Measurements from ENCODE around the gene SSTR1.

SSTR1 gene

DNA sequence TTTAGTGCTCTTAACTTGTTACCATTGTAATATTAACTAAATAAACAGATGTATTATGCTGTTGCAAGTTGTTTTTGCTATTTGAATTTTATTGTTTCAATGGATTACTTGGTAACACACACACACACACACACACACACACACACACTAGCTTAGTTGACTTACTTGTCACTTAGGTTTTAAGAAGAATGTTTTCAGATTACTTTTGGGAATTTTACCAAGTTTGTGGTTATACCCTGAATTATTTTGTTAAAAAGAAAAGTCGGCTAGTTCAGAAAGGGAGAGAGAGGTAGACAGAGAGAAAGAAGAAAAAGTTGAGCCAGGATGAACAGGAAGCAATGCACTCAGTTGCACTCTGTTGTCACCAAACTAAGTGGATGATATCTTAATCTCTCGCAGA lies 5.3 kb downstream of the SSTR1 start:
- Histone ChIP-seq H3K27me3 (ENCODE audit: control insufficient read depth, insufficient read depth, low read length) (peaks cover 12% of the 10 kb centered on the region), H3K9ac (no peak overlapping the region), H3K4me2 (ENCODE audit: low read length) (no peak overlapping the region), H3K36me3 (ENCODE audit: control insufficient read depth, insufficient read depth, low read length) (no peaks in the 10 kb centered on the region), H2AFZ (no peak overlapping the region), H3K9me3 (ENCODE audit: control insufficient read depth, low read length) (no peaks in the 10 kb centered on the region), H3K27ac (no peak overlapping the region), H3K79me2 (no peaks in the 10 kb centered on the region), H3K4me3 (ENCODE audit: low read depth, low read length) (no peak overlapping the region), H3K4me1 (no peaks in the 10 kb centered on the region)
- TF ChIP-seq, protein P1, sequence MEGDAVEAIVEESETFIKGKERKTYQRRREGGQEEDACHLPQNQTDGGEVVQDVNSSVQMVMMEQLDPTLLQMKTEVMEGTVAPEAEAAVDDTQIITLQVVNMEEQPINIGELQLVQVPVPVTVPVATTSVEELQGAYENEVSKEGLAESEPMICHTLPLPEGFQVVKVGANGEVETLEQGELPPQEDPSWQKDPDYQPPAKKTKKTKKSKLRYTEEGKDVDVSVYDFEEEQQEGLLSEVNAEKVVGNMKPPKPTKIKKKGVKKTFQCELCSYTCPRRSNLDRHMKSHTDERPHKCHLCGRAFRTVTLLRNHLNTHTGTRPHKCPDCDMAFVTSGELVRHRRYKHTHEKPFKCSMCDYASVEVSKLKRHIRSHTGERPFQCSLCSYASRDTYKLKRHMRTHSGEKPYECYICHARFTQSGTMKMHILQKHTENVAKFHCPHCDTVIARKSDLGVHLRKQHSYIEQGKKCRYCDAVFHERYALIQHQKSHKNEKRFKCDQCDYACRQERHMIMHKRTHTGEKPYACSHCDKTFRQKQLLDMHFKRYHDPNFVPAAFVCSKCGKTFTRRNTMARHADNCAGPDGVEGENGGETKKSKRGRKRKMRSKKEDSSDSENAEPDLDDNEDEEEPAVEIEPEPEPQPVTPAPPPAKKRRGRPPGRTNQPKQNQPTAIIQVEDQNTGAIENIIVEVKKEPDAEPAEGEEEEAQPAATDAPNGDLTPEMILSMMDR (IDR thresholded peaks at IDR 0.05), result no peak

DNA sequence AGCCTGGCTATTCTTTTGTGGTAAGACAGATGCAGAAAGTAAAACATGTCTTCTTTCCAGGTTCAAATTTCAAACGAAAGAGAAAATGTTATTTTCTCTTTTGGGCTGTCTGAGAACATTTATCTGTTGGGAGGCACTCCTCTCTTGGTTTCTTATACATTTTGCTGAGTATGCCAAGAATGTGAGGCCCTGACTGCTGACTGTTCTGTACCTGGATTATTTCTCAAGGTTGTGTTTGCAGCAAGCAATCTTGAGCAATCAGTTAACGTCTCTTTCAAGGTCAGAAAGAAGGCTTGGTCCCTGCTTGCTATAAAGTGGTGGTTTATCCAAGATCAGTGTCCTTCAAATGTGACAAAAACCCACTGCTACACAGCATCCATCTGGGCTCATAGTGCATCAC lies 9.8 kb downstream of the SSTR1 start:
- no peaks in the 10 kb centered on the region for H3K4me1 ChIP-seq

DNA sequence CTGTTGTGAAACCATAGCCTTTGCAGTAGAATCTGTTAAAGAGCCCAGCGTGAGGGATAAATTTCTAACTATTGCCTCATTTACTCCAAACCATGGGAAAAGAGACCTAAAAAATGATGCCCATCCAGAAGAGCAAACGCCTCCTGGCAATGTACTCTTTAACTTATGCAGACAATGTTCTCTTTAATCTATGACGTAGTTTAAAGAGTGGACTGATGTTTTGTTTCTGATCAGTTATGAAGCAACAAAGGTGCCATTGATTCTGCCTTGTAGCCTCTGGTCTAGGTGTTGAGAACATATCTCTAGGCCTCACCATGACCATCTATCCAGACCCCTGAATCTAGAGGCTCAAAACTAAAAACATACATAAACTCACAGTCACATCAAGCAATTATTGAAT lies 13.4 kb downstream of the SSTR1 start:
- H3K4me1 ChIP-seq, result no peaks in the 10 kb centered on the region
- no peak overlapping the region for H3K27ac ChIP-seq
- TF ChIP-seq, protein P1 (IDR thresholded peaks at IDR 0.05), result no peak

More for the DNA sequence above, 9.8 kb downstream of the SSTR1 start:
- Histone ChIP-seq H3K79me2 (no peaks in the 10 kb centered on the region), H3K27ac (no peak overlapping the region), H3K4me3 (ENCODE audit: low read depth, low read length) (no peak overlapping the region), H2AFZ (no peak overlapping the region), H3K9me3 (ENCODE audit: control insufficient read depth, low read length) (no peaks in the 10 kb centered on the region), H3K27me3 (ENCODE audit: control insufficient read depth, insufficient read depth, low read length) (no peaks in the 10 kb centered on the region), H3K4me2 (ENCODE audit: low read length) (no peak overlapping the region), H3K36me3 (ENCODE audit: control insufficient read depth, insufficient read depth, low read length) (no peaks in the 10 kb centered on the region), H3K9ac (no peak overlapping the region)
- TF ChIP-seq, protein P1 (IDR thresholded peaks at IDR 0.05), result no peak

DNA sequence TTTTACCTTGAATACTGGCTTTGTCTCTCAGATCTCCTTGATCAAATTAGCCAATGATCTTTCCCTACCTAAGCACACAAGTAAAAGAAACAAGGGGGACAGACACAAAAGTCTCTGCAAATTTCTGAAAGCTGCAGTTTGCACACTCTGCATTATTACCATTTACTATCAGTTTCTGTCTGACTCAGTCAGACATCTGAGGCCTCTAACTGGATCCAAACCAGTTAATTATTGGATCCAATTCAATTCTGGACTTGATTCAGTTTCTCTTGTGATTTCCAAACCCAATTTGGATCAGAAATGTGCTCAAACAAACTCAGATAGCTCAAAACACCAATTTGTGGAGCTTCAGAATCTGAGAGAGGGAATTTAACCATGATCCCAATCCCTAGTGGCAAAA lies 16.6 kb downstream of the SSTR1 start:
- Histone ChIP-seq H3K4me2 (ENCODE audit: low read length) (no peak overlapping the region), H3K4me3 (ENCODE audit: low read depth, low read length) (no peak overlapping the region), H2AFZ (no peak overlapping the region), H3K4me1 (no peaks in the 10 kb centered on the region), H3K79me2 (no peaks in the 10 kb centered on the region), H3K27me3 (ENCODE audit: control insufficient read depth, insufficient read depth, low read length) (no peaks in the 10 kb centered on the region), H3K27ac (no peak overlapping the region), H3K36me3 (ENCODE audit: control insufficient read depth, insufficient read depth, low read length) (no peaks in the 10 kb centered on the region), H3K9ac (no peak overlapping the region), H3K9me3 (ENCODE audit: control insufficient read depth, low read length) (no peaks in the 10 kb centered on the region)
- TF ChIP-seq, protein P1 (IDR thresholded peaks at IDR 0.05), result no peak

More for the DNA sequence above, 13.4 kb downstream of the SSTR1 start:
- Histone ChIP-seq H2AFZ (no peak overlapping the region), H3K36me3 (ENCODE audit: control insufficient read depth, insufficient read depth, low read length) (no peaks in the 10 kb centered on the region), H3K4me2 (ENCODE audit: low read length) (no peak overlapping the region), H3K9ac (no peak overlapping the region), H3K4me3 (ENCODE audit: low read depth, low read length) (no peak overlapping the region), H3K27me3 (ENCODE audit: control insufficient read depth, insufficient read depth, low read length) (no peaks in the 10 kb centered on the region), H3K9me3 (ENCODE audit: control insufficient read depth, low read length) (no peaks in the 10 kb centered on the region), H3K79me2 (no peaks in the 10 kb centered on the region)

DNA sequence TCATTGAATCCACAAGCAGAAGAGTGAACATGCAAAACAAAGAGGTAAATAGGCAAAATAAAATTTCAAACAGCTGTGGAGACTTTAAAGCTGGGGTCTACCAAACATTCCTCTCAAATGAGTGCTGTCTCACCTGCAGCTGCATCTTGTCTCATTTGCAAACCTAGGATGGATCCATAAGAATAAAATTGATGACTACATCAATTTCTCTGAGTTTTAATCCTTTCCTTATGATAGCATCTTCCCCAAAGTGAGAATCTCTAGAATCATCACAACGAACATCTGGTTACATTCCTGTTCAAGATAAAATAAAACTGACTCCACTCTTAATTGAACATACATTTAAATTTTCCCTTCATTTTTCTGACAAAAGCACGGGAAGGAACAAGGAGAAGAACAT lies 18.2 kb downstream of the SSTR1 start:
- Histone ChIP-seq H3K27ac (no peak overlapping the region), H3K9ac (no peak overlapping the region), H3K9me3 (ENCODE audit: control insufficient read depth, low read length) (no peaks in the 10 kb centered on the region), H3K4me3 (ENCODE audit: low read depth, low read length) (no peak overlapping the region), H3K27me3 (ENCODE audit: control insufficient read depth, insufficient read depth, low read length) (no peaks in the 10 kb centered on the region), H3K36me3 (ENCODE audit: control insufficient read depth, insufficient read depth, low read length) (no peaks in the 10 kb centered on the region), H2AFZ (no peak overlapping the region), H3K4me1 (no peaks in the 10 kb centered on the region), H3K4me2 (ENCODE audit: low read length) (no peak overlapping the region), H3K79me2 (no peaks in the 10 kb centered on the region)
- TF ChIP-seq, protein P1 (IDR thresholded peaks at IDR 0.05), result no peak
